Retinal pigment epithelial cell (primary cell): Measurements from ENCODE around the gene JMJD6.
"Not testable (repeated sequence)": the region's sequence is repeated elsewhere in the genome, so short reads cannot be mapped to it uniquely, and the experiment has no call there.

Experiments
- DNase-seq: peaks from one replicate; pipeline ENCODE4 v3.0.0-alpha.2; 2010; ENCODE audit warnings: low read depth
- H3K4me3 ChIP-seq: 2 replicates; pipeline ENCODE4 v1.5.1; 2011; ENCODE audit warnings: mild to moderate bottlenecking, low read length, control low read depth, moderate library complexity
- TF ChIP-seq, protein P1 (sequence below): conservative IDR thresholded peaks from 2 replicates; pipeline ENCODE4 v1.5.1; 2011; ENCODE audit warnings: low read depth, low read length, control low read depth, inconsistent platforms

Gene JMJD6

DNA sequence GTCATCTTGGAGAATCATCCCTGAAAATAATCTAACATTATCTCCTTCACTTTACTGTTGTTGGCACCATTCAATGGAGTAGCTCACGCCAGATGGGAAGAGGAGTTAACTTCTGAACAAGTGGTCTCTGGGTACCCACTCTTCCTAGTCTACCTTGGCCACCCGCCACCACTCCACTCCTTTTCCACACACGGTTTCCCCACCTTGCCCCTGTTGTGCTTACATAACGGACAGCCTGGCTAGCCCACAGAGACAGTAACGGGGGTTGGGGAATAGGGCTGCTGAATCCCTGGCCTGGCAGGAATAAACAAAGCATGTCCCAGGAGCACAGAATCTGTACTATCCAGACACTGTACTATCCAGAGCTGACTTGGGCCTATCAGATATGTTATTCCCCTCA is 12.1 kb downstream of the JMJD6 start:
- DNase-seq: no peak
- TF ChIP-seq, protein P1, sequence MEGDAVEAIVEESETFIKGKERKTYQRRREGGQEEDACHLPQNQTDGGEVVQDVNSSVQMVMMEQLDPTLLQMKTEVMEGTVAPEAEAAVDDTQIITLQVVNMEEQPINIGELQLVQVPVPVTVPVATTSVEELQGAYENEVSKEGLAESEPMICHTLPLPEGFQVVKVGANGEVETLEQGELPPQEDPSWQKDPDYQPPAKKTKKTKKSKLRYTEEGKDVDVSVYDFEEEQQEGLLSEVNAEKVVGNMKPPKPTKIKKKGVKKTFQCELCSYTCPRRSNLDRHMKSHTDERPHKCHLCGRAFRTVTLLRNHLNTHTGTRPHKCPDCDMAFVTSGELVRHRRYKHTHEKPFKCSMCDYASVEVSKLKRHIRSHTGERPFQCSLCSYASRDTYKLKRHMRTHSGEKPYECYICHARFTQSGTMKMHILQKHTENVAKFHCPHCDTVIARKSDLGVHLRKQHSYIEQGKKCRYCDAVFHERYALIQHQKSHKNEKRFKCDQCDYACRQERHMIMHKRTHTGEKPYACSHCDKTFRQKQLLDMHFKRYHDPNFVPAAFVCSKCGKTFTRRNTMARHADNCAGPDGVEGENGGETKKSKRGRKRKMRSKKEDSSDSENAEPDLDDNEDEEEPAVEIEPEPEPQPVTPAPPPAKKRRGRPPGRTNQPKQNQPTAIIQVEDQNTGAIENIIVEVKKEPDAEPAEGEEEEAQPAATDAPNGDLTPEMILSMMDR: no peak
- H3K4me3 ChIP-seq: no peak overlapping the region

DNA sequence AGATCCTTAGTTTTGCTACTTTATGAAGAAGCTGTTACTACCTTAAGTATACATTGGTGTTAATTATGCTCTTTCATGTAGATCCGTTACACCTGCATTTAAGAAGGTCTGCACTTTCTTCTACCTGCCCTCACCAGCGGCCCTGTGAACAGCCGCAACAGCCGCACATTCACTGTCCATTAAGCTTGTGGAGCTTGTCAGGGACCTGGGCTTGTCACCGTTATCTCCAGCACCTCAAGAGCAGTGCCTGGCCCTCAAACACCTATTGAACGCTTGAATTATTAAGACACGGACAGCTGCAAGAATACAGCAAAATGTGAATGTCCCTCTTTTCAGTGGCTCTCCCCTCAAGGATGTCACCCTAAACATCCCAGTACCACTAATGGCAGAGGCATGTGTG is 12.6 kb downstream of the JMJD6 start:
- no peak for DNase-seq
- TF ChIP-seq, protein P1: no peak
- H3K4me3 ChIP-seq: no peak overlapping the region

DNA sequence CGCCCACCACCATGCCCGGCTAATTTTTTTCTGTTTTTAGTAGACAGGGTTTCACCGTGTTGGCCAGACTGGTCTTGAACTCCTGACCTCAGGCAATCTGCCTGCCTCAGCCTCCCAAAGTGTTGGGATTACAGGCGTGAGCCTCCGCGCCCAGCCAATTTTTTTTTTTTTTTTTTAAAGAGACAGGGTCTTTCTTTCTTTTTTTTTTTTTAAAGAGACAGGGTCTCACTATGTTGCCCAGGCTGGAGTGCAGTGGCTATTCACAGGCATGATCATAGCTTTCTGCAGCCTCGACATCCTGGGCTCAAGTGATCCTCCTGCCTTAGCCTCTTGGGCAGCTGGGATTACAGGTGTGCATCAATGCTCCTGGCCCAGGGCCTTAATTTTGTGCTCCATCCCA is 14.1 kb downstream of the JMJD6 start:
- not testable (repeated sequence) for DNase-seq, H3K4me3 ChIP-seq

DNA sequence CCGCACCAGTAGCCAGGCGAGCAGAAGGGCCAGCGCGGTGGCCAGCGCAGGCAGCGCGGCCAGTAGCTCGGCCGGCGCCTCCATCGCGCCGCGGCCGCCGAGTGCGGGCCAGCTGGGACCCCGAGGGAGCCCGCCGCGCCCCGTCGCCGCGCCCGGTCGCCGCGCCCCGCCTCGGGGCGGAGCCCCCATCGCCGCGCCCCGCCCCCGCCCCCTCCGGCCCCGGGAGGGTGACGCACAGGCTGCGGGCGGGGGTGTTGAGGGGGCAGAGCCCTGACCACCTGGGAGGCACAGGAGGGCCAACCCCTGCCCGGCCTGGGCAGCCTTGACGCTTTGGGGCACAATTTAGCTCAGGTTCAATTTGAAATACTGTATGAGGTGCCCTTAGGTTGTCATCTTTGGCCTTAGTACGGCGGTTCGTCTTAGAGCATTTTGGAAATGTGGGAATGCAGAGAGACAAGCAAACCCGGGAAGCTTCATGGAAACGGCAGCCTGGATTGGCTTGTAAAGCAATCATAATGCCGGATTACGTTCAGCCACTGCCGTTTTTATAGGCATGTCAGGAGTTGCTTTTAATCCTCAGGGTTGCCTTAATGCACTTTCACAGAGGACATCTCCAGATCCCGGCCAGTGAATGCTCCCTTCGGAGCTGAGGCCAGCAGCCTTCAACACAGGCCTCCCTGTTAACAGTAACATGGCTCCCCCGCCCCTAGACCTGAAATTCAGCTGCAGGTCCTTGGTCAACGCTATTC is 15.4 kb downstream of the JMJD6 start, which contains the start of gene MXRA7:
TSS of gene MXRA7 (minus strand) at position 103 of the 749 bp plus-strand sequence. CDS start at position 84, 19 bp downstream.
- TF ChIP-seq, protein P1: no peak
- peak within 1 kb of the TSS; percentile 59 for H3K4me3 ChIP-seq
- no peak for DNase-seq

DNA sequence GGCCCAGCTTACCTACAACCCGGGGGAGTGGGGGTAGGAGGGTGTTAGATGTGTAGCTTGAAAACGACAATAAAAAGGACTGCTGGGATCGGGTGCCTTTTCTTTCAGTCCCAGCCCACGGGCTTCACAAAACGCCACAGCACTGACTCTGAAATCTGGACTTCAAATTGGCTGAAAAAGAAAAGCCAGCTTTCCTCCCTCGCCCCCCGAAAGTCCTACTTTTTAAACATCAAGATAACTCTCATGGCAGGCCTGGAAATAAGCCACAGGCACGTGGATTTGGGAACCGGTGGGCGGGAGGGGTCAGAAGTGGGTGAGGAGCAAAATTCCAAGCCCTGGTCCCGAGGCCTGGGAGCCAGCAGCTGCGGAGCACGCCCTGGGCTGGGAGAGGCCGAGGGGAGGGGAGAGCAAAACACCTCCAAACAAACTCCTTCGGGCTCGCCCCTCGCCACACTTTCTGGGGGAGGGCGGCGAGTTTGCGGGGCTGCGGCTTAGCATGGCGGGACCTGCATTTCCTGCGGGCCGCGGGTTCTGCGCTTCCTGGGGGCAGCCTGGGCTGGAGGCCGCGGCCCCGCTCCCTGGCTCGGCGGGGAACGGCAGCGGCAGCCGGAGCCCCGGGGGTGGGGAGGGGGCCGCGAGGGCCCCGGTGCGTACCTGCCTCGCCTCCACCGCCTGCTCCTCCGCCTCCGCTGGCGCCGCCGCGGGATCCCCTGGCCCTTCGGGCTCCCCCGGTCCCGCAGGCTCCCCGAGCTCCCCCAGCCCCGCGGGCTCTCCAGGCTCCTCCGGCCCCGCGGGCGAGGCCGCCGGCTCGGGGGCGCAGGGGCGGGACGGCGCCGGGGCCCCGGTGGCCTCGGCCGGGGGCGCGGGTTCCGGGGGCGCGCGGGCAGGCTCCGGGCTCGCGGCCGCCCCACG is 16.2 kb downstream of the JMJD6 start:
- H3K4me3 ChIP-seq: peak overlapping the region; percentile 59
- DNase-seq: not testable (repeated sequence)

DNA sequence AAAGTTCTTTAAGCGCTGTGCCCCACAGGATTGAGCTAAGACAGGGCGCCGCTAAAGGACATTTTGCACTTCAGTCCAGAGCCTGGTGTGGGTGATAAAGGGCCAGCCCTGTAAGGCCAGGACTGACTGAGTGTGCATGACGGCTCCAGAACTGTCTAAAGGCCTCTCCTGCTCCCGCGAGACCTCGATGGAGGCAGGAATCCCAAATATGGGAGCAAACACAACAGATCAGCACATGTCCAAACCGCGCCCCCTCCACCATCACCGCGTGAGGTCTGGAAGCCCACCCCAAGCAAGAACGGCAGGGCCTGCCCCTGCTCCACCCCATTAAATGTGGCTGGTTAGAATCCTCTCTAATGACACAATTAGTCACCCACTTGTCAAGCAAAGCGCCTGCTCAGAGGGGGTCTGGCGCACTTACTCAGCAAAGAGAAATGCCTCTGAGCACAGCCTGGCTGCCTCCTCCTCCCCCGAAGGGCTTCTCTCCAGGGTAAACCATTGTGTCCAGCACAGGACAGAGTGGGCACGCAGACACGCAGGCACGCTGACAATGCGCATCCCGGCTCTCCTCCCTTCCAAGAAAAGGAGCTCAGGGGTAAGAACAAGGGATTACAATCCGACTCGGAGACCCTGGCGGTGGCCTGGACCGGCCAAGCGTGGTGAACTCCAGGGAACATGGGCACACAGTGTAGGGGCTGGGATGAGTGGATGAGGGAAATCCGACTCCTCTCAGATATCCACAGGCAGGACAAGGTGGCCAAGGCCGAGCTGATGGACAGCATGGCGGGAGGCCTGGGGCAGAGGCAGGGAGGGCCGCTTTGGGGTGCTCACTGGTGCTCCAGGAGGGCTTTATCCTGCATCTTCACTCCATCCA is 17.1 kb downstream of the JMJD6 start:
- TF ChIP-seq, protein P1: no peak
- peak overlapping the region; percentile 59 for H3K4me3 ChIP-seq
- no peak for DNase-seq

DNA sequence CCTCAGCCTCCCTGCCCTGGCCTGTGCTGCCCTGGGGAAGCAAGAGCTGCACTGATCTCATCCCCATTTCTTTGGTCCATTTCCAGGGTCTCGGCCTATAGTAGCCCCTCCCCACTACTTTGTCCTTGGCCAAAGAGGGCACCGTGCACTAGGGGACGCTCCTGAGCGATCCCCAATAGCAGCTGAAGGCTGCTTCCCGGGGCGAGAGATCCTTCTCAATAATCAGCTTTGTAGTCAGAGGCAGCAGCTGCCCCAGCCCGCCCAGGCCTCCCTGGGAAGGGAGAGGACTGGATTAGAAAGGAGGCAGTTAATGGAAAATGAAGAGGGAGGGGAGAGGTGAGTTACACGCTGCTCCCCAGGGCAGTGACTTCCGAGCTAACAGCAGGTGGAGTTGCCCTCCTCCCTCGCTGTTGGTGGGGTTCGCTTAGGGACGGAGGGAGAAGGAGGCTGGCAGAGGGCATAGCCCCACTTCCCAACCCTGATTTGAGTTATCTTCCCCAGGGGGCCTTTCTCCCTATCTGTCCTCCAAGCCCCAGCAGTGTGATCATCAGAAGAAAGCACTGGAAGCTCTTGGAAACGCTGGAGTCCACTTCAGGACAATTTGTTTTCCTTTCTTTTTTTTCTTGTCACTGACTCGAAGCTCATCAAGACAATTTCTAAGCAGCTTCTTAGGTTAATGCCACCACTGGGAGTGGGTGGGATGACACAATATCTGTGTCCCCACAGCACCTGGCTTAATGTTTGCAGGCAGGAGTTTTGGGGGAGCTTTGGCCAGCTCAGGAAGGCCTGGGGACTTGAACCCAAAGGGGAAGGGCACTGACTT is 18.2 kb downstream of the JMJD6 start:
- H3K4me3 ChIP-seq: no peak overlapping the region
- no peak for DNase-seq
- TF ChIP-seq, protein P1: peak; percentile 89
